ENCODE results near the gene RADX. TPM values are rescaled to one million over a fixed set of nuclear protein-coding genes. Genes with fewer than 3 reads are reported as not detected.

The RADX gene
- total and polyA plus RNA-seq, 2 of the 13 experiments (the other 11 are each of a cell fraction or from before 2014, with no cell fraction given): 1.1 to 2.7 TPM

DNA sequence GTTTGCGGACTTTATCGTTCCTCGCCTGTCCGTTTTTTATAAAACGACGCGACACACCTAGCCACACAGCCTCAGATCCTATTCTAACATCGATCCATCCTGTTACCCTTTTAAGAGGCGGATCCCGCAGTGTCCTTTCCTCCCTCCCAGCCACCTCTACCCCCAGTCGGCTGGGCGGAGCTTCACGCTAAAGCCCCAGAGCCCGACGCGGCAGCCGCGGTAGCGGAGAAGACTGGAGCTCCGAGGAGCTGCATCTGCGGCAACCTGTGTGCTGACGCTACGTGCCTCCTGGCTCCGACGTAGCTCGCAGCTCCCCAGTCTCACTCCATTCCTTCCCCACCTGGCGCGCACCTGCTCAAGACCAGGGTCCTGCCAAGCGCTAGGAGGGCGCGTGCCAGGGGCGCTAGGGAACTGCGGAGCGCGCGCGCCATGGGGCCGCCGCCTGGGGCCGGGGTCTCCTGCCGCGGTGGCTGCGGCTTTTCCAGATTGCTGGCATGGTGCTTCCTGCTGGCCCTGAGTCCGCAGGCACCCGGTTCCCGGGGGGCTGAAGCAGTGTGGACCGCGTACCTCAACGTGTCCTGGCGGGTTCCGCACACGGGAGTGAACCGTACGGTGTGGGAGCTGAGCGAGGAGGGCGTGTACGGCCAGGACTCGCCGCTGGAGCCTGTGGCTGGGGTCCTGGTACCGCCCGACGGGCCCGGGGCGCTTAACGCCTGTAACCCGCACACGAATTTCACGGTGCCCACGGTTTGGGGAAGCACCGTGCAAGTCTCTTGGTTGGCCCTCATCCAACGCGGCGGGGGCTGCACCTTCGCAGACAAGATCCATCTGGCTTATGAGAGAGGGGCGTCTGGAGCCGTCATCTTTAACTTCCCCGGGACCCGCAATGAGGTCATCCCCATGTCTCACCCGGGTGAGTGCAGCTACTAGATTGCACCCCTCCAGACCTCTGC lies 115.0 kb downstream of the RADX start, which contains the start of gene RNF128 (continued):
- TF ChIP-seq, protein P1, sequence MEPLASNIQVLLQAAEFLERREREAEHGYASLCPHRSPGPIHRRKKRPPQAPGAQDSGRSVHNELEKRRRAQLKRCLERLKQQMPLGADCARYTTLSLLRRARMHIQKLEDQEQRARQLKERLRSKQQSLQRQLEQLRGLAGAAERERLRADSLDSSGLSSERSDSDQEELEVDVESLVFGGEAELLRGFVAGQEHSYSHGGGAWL (CRISPR knock-in tag; IDR thresholded peaks at IDR 0.05): no peak
- TF ChIP-seq ZSCAN29 (CRISPR knock-in tag; conservative IDR thresholded peaks at IDR 0.05): no peak
- no peak for TF ChIP-seq CHCHD3 (CRISPR knock-in tag; IDR thresholded peaks at IDR 0.05)
- TF ChIP-seq SSRP1 (CRISPR knock-in tag; IDR thresholded peaks at IDR 0.05): no peak
- TF ChIP-seq ZSCAN31 (CRISPR knock-in tag; IDR thresholded peaks at IDR 0.05; ENCODE audit: low read depth): 0 out of 2 replicates have a peak, but pooled peaks have one; percentile 44
- TF ChIP-seq PRMT3 (CRISPR knock-in tag; IDR thresholded peaks at IDR 0.05; ENCODE audit: borderline replicate concordance, low read depth): no peak
- TF ChIP-seq KLF9 (CRISPR knock-in tag; IDR thresholded peaks at IDR 0.05; ENCODE audit: low read depth): no peak
- no peak for TF ChIP-seq SYNCRIP (IDR thresholded peaks at IDR 0.05; ENCODE audit: insufficient read depth, low read depth, low read length)
- peak; percentile 46 for TF ChIP-seq GFI1 (CRISPR knock-in tag; IDR thresholded peaks at IDR 0.05; ENCODE audit: borderline replicate concordance)
- TF ChIP-seq RCOR2 (CRISPR knock-in tag; IDR thresholded peaks at IDR 0.05): no peak
- TF ChIP-seq TAF15 (IDR thresholded peaks at IDR 0.05; ENCODE audit: low read depth, low read length, poor library complexity, severe bottlenecking): no peak
- TF ChIP-seq, protein P2, sequence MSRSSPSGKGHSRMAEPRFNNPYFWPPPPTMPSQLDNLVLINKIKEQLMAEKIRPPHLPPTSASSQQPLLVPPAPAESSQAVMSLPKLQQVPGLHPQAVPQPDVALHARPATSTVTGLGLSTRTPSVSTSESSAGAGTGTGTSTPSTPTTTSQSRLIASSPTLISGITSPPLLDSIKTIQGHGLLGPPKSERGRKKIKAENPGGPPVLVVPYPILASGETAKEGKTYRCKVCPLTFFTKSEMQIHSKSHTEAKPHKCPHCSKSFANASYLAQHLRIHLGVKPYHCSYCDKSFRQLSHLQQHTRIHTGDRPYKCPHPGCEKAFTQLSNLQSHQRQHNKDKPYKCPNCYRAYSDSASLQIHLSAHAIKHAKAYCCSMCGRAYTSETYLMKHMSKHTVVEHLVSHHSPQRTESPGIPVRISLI (CRISPR knock-in tag; IDR thresholded peaks at IDR 0.05; ENCODE audit: borderline replicate concordance): peak; percentile 41; the same call in 1 of the 2 replicates
- TF ChIP-seq KDM2A (CRISPR knock-in tag; IDR thresholded peaks at IDR 0.05; ENCODE audit: borderline replicate concordance, low read depth): peak; percentile 75; the same call in 1 of the 2 replicates
- peak; percentile 41; the same call in 1 of the 2 replicates for TF ChIP-seq ZBTB20 (CRISPR knock-in tag; IDR thresholded peaks at IDR 0.05; ENCODE audit: borderline replicate concordance, low read depth)
- no peak for TF ChIP-seq ZFP36 (IDR thresholded peaks at IDR 0.05; ENCODE audit: borderline replicate concordance, low read depth, low read length, partially characterized antibody)
- TF ChIP-seq ZNF224 (CRISPR knock-in tag; IDR thresholded peaks at IDR 0.05): no peak
- no peak for TF ChIP-seq ZNF331 (CRISPR knock-in tag; IDR thresholded peaks at IDR 0.05)
- TF ChIP-seq PITX1 (CRISPR knock-in tag; IDR thresholded peaks at IDR 0.05): peak; percentile 56; the same call in 1 of the 2 replicates
- TF ChIP-seq, protein P3, sequence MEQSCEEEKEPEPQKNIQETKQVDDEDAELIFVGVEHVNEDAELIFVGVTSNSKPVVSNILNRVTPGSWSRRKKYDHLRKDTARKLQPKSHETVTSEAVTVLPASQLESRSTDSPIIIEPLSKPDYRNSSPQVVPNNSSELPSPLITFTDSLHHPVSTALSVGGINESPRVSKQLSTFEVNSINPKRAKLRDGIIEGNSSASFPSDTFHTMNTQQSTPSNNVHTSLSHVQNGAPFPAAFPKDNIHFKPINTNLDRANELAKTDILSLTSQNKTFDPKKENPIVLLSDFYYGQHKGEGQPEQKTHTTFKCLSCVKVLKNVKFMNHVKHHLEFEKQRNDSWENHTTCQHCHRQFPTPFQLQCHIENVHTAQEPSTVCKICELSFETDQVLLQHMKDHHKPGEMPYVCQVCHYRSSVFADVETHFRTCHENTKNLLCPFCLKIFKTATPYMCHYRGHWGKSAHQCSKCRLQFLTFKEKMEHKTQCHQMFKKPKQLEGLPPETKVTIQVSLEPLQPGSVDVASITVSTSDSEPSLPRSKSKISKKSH (CRISPR knock-in tag; IDR thresholded peaks at IDR 0.05; ENCODE audit: borderline replicate concordance): no peak
- TF ChIP-seq ZNF292 (CRISPR knock-in tag; IDR thresholded peaks at IDR 0.05; ENCODE audit: borderline replicate concordance, low read depth): 0 out of 2 replicates have a peak, but pooled peaks have one; percentile 57
- no peak for TF ChIP-seq MLLT10 (CRISPR knock-in tag; IDR thresholded peaks at IDR 0.05)
- no peak for TF ChIP-seq ARID2 (CRISPR knock-in tag; IDR thresholded peaks at IDR 0.05; ENCODE audit: borderline replicate concordance)
- TF ChIP-seq ZKSCAN5 (CRISPR knock-in tag; IDR thresholded peaks at IDR 0.05): no peak
- TF ChIP-seq SCMH1 (CRISPR knock-in tag; IDR thresholded peaks at IDR 0.05; ENCODE audit: borderline replicate concordance): no peak
- no peak for TF ChIP-seq NCOR1 (IDR thresholded peaks at IDR 0.05; ENCODE audit: borderline replicate concordance, low read length)
- TF ChIP-seq ZNF614 (CRISPR knock-in tag; IDR thresholded peaks at IDR 0.05; ENCODE audit: borderline replicate concordance): no peak
- TF ChIP-seq HOXA3 (CRISPR knock-in tag; IDR thresholded peaks at IDR 0.05): peak; percentile 61
